ENCODE measurements around the gene LCN15. TPM values are rescaled to one million over a fixed set of nuclear protein-coding genes. Genes with fewer than 3 reads are reported as not detected.
"Not testable (repeated sequence)": the region's sequence is repeated elsewhere in the genome, so short reads cannot be mapped to it uniquely, and the experiment has no call there.

LCN15 gene
- total RNA-seq, 1 experiment from 2014 or later, result not detected

DNA sequence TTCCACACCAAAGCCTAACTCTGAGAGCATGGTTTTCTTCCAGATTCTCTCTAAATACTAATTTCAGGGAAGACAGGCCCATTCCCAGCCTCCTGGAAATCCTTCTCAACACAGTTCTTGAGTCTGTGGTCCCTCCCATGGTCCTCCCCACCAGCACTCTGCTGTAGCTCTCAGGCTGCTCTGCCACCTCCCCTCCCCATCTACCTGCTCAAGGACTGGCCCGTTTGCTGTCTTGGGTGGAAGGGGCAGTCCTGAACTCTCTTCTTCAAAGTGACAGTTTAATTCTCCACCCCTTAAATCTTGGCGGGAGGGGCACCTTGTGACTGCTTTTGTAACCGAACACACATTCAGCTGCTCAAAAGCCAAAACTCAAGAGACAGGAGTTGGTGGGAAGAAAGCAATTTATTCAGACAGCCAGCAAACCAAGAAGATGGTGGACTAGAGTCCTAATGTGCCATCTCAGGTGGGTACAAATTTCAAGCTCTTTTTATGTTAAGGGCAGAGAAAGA lies 7.6 kb upstream of the LCN15 start:
- Mint-ChIP-seq H3K27ac (ENCODE audit: unreplicated experiment) (no peak overlapping the region), H3K9me3 (ENCODE audit: low read depth, unreplicated experiment) (no peaks in the 10 kb centered on the region), H3K36me3 (ENCODE audit: insufficient read depth, unreplicated experiment) (no peaks in the 10 kb centered on the region), H3K4me1 (ENCODE audit: low read depth, unreplicated experiment) (peaks cover 8% of the 10 kb centered on the region), H3K4me3 (ENCODE audit: low read depth, unreplicated experiment) (no peak overlapping the region), H3K27me3 (ENCODE audit: unreplicated experiment) (peaks cover 20% of the 10 kb centered on the region)
- TF ChIP-seq, protein P1, sequence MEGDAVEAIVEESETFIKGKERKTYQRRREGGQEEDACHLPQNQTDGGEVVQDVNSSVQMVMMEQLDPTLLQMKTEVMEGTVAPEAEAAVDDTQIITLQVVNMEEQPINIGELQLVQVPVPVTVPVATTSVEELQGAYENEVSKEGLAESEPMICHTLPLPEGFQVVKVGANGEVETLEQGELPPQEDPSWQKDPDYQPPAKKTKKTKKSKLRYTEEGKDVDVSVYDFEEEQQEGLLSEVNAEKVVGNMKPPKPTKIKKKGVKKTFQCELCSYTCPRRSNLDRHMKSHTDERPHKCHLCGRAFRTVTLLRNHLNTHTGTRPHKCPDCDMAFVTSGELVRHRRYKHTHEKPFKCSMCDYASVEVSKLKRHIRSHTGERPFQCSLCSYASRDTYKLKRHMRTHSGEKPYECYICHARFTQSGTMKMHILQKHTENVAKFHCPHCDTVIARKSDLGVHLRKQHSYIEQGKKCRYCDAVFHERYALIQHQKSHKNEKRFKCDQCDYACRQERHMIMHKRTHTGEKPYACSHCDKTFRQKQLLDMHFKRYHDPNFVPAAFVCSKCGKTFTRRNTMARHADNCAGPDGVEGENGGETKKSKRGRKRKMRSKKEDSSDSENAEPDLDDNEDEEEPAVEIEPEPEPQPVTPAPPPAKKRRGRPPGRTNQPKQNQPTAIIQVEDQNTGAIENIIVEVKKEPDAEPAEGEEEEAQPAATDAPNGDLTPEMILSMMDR (IDR thresholded peaks at IDR 0.05; ENCODE audit: unreplicated experiment), result no peak
- intact Hi-C loops (cut with micrococcal nuclease; ENCODE audit: unreplicated experiment), result no loop called here
- CTCF ChIA-PET, result no interaction called here
- no peak for DNase-seq
- no TSS peak for BruUV-seq (replicated peaks)

DNA sequence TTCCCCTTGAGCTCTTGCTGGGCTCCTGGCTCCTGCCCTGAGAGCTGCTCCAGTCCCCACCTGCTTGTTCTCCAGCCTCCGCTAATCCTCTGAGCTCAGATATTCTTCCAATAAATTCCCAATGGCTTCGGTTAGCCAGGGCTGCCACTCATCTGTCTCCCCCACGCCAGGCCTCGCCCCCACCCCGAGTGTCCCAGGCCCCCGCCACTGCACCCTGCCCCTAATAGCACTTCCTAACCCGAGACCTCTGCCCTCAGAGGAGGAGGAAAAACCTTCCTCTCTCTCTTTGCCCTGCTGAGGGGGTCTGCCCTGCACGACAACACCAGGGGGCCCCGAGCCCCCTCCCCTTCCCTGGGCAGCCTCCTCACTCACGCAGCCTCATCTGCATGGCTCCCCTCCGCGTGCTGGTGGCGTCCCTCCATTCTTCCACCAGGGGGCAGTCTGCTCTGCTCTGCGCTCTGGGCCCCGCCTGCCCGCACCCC lies 5.4 kb upstream of the LCN15 start:
- BruUV-seq (replicated peaks), result no TSS peak
- Mint-ChIP-seq H3K9me3 (ENCODE audit: low read depth, unreplicated experiment) (no peaks in the 10 kb centered on the region), H3K36me3 (ENCODE audit: insufficient read depth, unreplicated experiment) (no peaks in the 10 kb centered on the region), H3K27me3 (ENCODE audit: unreplicated experiment) (peaks cover 13% of the 10 kb centered on the region), H3K27ac (ENCODE audit: unreplicated experiment) (no peak overlapping the region), H3K4me3 (ENCODE audit: low read depth, unreplicated experiment) (no peak overlapping the region), H3K4me1 (ENCODE audit: low read depth, unreplicated experiment) (peaks cover 10% of the 10 kb centered on the region)
- peak; percentile 42 for DNase-seq
- TF ChIP-seq, protein P1 (IDR thresholded peaks at IDR 0.05; ENCODE audit: unreplicated experiment), result no peak
- intact Hi-C loops (cut with micrococcal nuclease; ENCODE audit: unreplicated experiment), result no loop called here
- CTCF ChIA-PET, result no interaction called here

DNA sequence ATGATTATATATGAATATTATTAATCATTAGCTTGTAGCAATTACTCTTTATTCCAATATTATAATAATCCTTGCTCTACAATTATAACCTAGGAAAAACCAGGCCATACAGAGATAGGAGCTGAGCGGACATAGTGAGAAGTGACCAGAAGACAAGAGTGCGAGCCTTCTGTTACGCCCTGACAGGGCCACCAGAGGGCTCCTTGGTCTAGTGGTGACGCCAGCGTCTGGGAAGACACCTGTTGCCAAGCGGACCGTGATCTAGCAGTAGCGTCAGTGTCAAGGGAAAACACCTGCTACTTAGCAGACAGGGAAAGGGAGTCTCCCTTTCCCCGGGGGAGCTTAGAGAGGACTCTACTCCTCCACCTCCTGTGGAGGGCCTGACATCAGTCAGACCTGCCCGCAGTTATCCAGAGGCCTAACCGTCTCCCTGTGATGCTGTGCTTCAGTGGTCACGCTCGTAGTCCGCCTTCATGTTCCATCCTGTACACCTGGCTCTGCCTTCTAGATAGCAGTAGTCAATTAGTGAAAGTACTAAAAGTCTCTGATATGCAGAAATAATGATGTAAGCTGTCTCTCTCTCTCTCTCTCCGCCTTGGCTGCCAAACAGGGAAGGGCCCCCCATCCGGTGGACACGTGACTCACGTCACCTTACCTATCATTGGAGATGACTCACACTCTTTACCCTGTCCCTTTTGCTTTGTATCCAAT lies 2.2 kb upstream of the LCN15 start:
- peak; percentile 43 for DNase-seq
- CTCF ChIA-PET; H3K4me1 Mint-ChIP-seq (ENCODE audit: low read depth, unreplicated experiment); intact Hi-C loops (cut with micrococcal nuclease; ENCODE audit: unreplicated experiment); H3K9me3 Mint-ChIP-seq (ENCODE audit: low read depth, unreplicated experiment); BruUV-seq (replicated peaks); H3K36me3 Mint-ChIP-seq (ENCODE audit: insufficient read depth, unreplicated experiment); H3K4me3 Mint-ChIP-seq (ENCODE audit: low read depth, unreplicated experiment): not testable (repeated sequence)
- H3K27ac Mint-ChIP-seq (ENCODE audit: unreplicated experiment), result peak overlapping the region; percentile 6
- peaks cover 13% of the 10 kb centered on the region for H3K27me3 Mint-ChIP-seq (ENCODE audit: unreplicated experiment)

DNA sequence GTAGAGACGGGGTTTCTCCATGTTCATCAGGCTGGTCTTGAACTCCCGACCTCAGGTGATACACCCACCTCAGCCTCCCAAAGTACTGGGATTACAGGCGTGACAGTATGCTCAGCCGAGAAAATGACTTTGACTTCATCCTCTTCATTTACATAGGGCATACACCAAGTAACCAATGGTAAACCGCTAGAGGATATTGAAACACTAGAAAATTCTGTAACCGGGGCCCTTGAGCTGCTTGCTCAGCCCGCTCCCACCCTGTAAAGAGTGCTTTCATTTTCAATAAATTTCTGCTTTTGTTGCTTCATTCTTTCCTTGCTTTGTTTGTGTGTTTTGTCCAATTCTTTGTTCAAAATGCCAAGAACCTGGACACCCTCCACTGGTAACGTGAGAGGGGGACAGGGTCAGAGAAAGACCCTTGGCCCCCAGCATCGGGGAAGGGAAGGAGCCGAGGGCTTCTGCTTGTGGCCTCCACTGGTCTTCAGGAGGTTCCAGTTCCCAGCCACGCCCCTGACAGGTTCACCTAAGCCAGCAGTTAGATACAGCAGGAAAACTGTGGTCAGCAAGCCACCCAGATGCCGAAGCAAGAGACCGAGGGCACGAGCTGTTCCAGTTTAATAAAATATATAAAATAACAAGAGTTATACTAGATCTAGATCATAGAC lies 1.6 kb upstream of the LCN15 start:
- H3K4me3 Mint-ChIP-seq (ENCODE audit: low read depth, unreplicated experiment); H3K9me3 Mint-ChIP-seq (ENCODE audit: low read depth, unreplicated experiment); CTCF ChIA-PET; DNase-seq; H3K27ac Mint-ChIP-seq (ENCODE audit: unreplicated experiment); intact Hi-C loops (cut with micrococcal nuclease; ENCODE audit: unreplicated experiment); BruUV-seq (replicated peaks); H3K36me3 Mint-ChIP-seq (ENCODE audit: insufficient read depth, unreplicated experiment); H3K4me1 Mint-ChIP-seq (ENCODE audit: low read depth, unreplicated experiment): not testable (repeated sequence)
- H3K27me3 Mint-ChIP-seq (ENCODE audit: unreplicated experiment), result peaks cover 19% of the 10 kb centered on the region

DNA sequence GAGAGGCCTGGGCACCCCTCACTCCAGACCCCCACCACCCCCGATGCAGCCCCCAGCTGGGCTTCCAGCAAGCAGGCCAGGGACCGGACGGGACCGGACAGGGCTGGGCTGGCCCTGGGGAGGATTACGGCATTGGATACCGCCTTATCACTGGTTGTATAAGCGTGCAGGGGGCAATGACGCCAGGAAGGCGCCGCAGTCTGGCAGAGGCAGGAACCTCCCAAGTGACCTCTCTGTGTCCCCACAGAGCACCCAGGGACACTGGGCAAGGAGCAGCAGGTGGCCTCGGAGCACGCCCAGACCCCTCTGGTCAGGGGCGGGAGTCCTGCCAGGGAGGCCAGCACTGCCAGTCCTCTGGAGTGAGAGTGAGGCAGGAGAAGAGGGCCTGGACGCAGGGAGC lies 723 bp upstream of the LCN15 start:
- intact Hi-C loops (cut with micrococcal nuclease; ENCODE audit: unreplicated experiment), result no loop called here
- no TSS peak for BruUV-seq (replicated peaks)
- Mint-ChIP-seq H3K4me1 (ENCODE audit: low read depth, unreplicated experiment) (peaks cover 10% of the 10 kb centered on the region), H3K4me3 (ENCODE audit: low read depth, unreplicated experiment) (no peak overlapping the region), H3K27me3 (ENCODE audit: unreplicated experiment) (peaks cover 23% of the 10 kb centered on the region), H3K27ac (ENCODE audit: unreplicated experiment) (no peak overlapping the region), H3K36me3 (ENCODE audit: insufficient read depth, unreplicated experiment) (no peaks in the 10 kb centered on the region), H3K9me3 (ENCODE audit: low read depth, unreplicated experiment) (no peaks in the 10 kb centered on the region)
- DNase-seq, result no peak
- CTCF ChIA-PET, result no interaction called here
- TF ChIP-seq, protein P1 (IDR thresholded peaks at IDR 0.05; ENCODE audit: unreplicated experiment), result no peak
